Activated naive CD4-positive, alpha-beta T cell treated with anti-CD3 and anti-CD28 coated beads, Interleukin-2, amount 50 U/mL, for 72 hours (primary cell): ENCODE results near the gene NPAS3. TPM values are rescaled to one million over a fixed set of nuclear protein-coding genes. Genes with fewer than 3 reads are reported as not detected.

Experiments used
- ATAC-seq, 2 donors: fragments of 150-1000 bp; cut with Tn5 transposase; 2 replicates each; pipeline ENCODE4 v1.10.0; 2021; ENCODE audit warnings: mild to moderate bottlenecking in 2 of 2, moderate library complexity in 2 of 2
- DNase-seq, 2 donors: peaks; one replicate each; pipeline ENCODE4 v3.0.0; 2021 to 2022; ENCODE audit warnings: low spot score in 2 of 2
- H3K27ac Mint-ChIP-seq, 2 donors: one replicate each; pipeline ENCODE4 v1.8.0; 2022; ENCODE audit warnings: mild to moderate bottlenecking in 2 of 2, mixed read lengths in 2 of 2
- H3K36me3 Mint-ChIP-seq, 2 donors: one replicate each; pipeline ENCODE4 v1.8.0; 2022; ENCODE audit warnings: mixed read lengths in 2 of 2
- H3K9me3 Mint-ChIP-seq, 2 donors: one replicate each; pipeline ENCODE4 v1.8.0; 2022; ENCODE audit warnings: mixed read lengths in 2 of 2
- total RNA-seq, 2 donors: library from RNA; stranded (reverse); gene quantifications; one replicate each; pipeline ENCODE4 v1.2.3, GENCODE V29; 2022

NPAS3 gene
- total RNA-seq, 2 donors from 2014 or later, result not detected

DNA sequence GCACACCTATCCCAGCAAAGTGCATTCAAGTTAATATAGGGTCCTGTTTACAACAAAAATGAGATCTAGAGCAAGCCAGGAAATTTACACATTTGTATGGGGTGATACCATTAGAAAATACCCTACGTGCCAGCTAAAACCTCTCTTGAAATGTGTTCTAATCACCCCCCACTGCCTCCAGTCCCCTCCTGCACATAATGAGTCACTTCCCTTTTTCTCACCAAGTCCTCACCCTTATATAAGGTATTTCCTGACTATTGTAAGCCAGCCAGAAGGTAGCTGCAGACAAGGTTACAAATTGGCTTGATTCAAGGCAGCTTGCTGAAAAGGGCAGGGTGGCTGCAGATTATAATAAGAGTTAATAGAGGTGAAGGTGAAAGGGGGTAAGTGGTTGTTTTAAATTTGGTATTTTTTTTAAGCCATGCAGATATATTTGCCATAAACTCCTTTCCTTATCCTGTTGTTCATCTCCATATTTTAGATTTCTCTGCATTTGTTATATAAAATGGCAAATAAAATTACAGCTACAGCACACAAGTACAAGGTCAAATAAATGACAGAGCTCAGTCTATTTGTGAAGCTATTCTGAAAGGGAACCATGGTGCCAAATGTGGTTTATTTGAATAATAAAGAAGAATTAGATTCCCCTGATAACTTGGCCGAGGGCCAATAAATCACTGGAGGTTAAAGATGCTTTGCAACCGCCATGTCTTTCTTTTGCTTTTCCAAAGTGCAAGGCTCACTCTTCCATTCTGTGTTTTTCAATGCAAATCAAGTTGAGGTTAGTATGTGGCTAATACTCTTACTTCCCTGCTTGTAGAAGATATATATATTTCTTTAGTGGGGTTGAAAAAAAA lies 626.3 kb downstream of the NPAS3 start:
- Mint-ChIP-seq H3K27ac (no peak overlapping the region), H3K36me3 (no peaks in the 10 kb centered on the region), H3K9me3 (no peaks in the 10 kb centered on the region)
- DNase-seq, result no peak
- ATAC-seq, result peak in 1 of 2 donors; percentile 67

DNA sequence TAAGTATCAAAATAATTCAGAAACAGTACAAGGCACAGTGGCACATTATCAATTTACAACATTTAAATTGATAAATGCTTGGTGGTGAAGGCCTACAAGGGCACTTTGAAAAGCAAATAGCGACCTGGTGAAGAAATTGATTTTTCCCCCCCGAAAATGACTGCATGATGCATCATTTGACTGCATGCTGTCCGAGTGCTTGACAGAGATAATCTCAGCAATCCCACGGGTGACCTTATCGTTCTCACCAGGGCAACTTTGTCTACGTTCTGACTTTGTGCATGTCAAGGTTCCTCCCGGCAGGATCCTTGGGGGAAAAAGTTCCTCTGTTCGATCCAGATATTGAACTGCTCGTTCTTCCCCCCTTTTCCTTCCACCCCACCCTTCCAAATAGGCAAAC lies 627.4 kb downstream of the NPAS3 start:
- ATAC-seq, result no peak

GRCh38 chr14:33567023-33567728 lies 628.5 kb downstream of the NPAS3 start:
- H3K27ac Mint-ChIP-seq, result no peak overlapping the region
- no peak for ATAC-seq
- no peaks in the 10 kb centered on the region for H3K9me3 Mint-ChIP-seq
- no peaks in the 10 kb centered on the region for H3K36me3 Mint-ChIP-seq
- DNase-seq, result no peak

More for the DNA sequence above, 627.4 kb downstream of the NPAS3 start:
- H3K36me3 Mint-ChIP-seq, result no peaks in the 10 kb centered on the region
- H3K27ac Mint-ChIP-seq, result no peak overlapping the region
- no peak for DNase-seq
- H3K9me3 Mint-ChIP-seq, result no peaks in the 10 kb centered on the region

DNA sequence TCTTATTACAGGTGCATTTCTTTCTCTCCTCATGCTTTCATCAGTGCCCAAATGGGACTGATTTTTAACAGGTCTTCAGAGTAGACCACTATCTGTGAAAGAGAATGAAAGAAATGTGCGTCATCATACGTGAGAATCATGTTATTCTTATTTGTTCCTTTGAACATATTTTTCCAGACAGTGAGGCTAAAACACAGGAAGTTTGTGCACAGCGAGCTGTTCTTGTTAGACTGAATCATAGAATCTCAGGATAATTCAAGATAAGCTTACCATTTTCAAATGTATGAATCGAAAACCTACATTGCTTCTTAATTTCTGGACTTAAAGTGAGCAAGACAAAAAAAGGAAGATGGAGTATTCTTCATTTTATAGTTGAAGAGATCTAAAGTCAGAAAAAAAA lies 629.1 kb downstream of the NPAS3 start:
- no peak for DNase-seq
- H3K36me3 Mint-ChIP-seq, result no peaks in the 10 kb centered on the region
- no peak overlapping the region for H3K27ac Mint-ChIP-seq
- no peak for ATAC-seq
- H3K9me3 Mint-ChIP-seq, result no peaks in the 10 kb centered on the region

DNA sequence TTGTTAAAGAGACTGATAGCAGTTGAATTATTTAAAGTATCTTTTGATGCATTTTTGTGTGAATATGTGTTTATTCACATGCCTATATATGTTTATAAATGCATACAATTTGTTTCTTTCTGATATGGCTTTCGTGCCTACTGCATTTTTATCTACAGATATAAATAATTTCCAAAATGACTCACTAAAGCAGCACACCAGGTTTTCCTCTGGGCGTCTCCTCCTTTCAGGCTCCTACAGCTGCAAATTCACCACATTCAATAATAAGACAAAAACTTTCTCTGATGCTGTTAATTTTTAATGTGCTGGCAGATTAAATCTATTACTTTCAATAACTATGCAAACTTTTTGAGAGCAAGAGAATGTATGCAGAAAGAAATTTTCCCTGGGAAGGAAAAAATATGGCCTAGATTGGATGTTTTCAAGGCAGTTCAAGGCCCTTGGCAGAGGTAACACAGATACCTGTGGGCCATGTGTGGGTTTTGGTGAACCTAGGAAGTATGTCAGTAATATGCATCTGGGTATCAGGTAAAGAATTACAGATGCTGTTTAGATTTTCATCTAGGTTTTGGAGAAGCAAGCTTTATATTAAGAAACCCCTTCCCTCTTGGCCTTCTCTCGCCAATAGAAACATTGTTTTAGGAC lies 630.4 kb downstream of the NPAS3 start:
- ATAC-seq (no peak), DNase-seq (no peak)
- H3K27ac Mint-ChIP-seq, result no peak overlapping the region
- peaks cover 7 to 9% of the 10 kb centered on the region in 2 donors for H3K9me3 Mint-ChIP-seq
- H3K36me3 Mint-ChIP-seq, result no peaks in the 10 kb centered on the region

DNA sequence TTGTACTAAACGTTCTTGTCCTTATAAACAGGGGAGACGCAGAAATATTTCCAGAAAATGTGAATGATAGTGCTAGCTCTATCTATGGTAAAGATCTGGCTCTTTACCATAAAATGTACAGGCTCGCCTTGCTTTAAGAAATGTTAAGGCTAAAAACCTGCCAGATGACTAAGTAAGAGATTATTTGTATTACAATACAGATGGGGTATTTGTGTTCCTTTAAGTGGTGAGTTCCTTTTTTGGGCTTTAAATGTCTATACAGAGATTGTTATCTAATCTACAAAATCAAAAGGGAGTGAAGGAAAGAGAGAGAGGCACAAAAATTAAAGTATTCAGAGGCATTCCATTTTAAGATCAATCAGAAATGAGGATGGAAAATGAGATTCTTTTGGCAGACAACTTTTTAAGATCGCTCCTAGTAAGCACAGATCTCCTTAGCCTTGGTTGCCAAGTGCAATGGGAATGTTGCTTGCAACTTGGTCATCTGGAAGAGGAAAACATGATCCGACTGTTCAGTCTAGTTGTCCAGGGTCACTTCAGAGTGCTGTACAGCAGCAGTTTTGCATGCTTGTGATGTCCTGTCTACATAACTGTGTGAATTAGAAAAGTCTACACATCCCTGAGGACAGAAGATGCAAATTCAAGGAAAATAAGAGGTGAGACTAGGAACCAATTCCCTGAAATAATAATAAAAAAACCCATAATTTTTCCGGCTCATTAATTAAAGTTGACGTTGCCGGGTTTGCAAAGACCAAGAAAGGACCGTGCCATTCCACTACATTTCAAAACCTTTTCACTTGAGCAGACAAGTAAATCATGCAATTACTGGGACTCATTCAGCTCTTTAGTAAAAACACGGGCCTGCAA lies 631.4 kb downstream of the NPAS3 start:
- no peaks in the 10 kb centered on the region for H3K36me3 Mint-ChIP-seq
- peaks cover 10 to 11% of the 10 kb centered on the region in 2 donors for H3K9me3 Mint-ChIP-seq
- no peak overlapping the region for H3K27ac Mint-ChIP-seq
- DNase-seq (no peak), ATAC-seq (no peak)

GRCh38 chr14:33570694-33571310 lies 632.1 kb downstream of the NPAS3 start:
- no peak for DNase-seq
- no peak for ATAC-seq
- H3K36me3 Mint-ChIP-seq, result no peaks in the 10 kb centered on the region
- H3K27ac Mint-ChIP-seq, result no peak overlapping the region
- H3K9me3 Mint-ChIP-seq, result peaks cover 10 to 11% of the 10 kb centered on the region in 2 donors

DNA sequence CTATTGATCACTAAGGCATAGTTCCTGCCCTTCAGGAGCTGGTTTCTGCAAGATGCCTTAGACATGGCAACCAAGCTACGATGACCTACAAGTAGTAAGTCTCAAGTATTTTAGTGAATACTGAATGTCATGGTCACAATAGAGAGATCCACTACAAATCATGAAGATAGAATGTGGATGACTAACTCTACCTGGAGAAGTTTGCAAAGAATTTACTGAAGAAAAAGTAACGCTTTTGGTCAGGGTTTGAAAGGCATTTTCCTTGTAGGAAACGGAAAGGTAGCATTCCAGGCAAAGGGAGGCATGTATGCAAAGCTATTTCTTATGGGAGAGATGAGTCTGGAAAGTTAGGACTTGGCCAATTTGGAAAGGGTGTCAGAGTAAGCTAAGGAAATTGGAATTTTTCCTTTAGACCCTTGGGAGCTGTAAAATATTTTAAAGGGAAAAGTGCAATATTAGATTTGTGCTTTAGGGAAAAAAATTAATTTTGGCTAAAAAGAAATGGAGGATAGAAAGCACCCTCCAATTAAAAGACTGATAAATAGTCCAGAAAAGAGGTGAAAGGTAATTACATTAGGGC lies 634.7 kb downstream of the NPAS3 start:
- Mint-ChIP-seq H3K9me3 (peaks cover 10 to 11% of the 10 kb centered on the region in 2 donors), H3K36me3 (no peaks in the 10 kb centered on the region), H3K27ac (no peak overlapping the region)
- DNase-seq, result no peak
- ATAC-seq, result no peak

DNA sequence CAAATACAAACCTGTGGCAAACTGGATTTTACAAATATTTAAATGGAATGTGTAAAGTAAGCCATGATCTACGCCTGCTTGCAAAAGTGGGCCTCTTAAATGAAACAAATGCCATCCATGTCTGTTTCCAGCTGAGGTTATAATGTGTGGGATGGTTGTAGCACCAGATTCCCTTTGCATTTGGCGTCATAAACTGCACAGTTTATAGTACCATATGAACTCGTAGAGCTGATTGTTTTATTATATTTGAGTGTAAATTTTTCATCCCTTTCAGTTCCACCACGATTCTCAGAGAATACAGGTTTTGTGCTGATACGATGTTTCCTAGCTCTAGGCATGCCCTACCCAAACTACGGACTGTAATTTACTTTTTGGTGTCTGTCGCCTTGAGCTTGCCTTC lies 637.3 kb downstream of the NPAS3 start:
- Mint-ChIP-seq H3K36me3 (no peaks in the 10 kb centered on the region), H3K9me3 (peaks cover 10 to 11% of the 10 kb centered on the region in 2 donors), H3K27ac (no peak overlapping the region)
- DNase-seq (no peak), ATAC-seq (no peak)

- Mint-ChIP-seq H3K36me3 (no peaks in the 10 kb centered on the region), H3K9me3 (peaks cover 7 to 8% of the 10 kb centered on the region in 2 donors), H3K27ac (no peak overlapping the region)
- ATAC-seq (no peak), DNase-seq (no peak)
Observed at GRCh38 chr14:33578461-33579216, 640.0 kb downstream of the NPAS3 start.

DNA sequence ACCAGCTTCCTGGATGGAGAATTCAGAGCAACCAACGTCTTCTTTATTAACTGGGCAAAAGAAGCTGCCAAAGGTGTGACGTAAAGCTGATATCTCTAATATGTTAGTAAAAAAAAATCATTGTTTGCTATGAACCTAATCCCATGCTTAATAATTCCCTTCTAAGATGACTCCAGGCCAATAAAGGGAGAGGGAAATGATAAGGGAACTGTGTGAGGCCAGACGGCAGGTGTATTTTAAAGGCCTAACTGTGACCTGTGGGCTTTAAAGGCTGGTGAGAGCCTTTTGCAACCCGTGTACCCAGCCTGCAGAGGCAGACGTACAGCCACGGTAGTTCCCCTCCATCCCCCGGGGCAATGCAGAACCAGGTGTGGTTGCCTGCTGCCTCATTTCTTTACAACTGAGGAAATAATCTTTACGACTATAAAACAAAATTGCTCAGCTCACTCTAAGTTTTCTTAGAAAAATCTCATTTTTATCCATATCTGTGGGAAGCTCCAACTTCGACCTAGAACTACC lies 641.6 kb downstream of the NPAS3 start:
- no peaks in the 10 kb centered on the region for H3K9me3 Mint-ChIP-seq
- H3K36me3 Mint-ChIP-seq, result no peaks in the 10 kb centered on the region
- ATAC-seq, result no peak
- DNase-seq, result no peak
- no peak overlapping the region for H3K27ac Mint-ChIP-seq

DNA sequence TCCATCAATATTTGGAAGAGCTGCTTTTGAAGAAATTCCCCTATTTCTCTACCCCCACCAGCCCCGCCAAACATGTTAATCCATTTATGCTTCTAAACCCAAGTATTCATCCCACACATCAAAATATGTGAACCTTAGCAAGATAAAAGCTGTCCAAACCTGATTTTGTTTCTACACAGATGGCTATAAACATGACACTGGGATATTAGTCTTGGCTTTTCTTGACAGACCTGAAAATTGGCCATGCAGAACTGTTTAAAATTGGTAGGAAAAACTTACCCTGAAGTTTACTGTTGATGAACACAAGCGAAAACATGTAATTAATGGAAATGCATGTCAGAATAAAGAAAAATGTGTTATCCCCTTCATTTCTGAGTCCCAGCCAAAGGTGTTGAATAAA lies 642.2 kb downstream of the NPAS3 start:
- no peak overlapping the region for H3K27ac Mint-ChIP-seq
- no peak for DNase-seq
- no peak for ATAC-seq
- H3K36me3 Mint-ChIP-seq, result no peaks in the 10 kb centered on the region
- no peaks in the 10 kb centered on the region for H3K9me3 Mint-ChIP-seq

- ATAC-seq (no peak), DNase-seq (no peak)
- Mint-ChIP-seq H3K36me3 (no peaks in the 10 kb centered on the region), H3K9me3 (no peaks in the 10 kb centered on the region), H3K27ac (no peak overlapping the region)
Observed at GRCh38 chr14:33584697-33585096, 646.0 kb downstream of the NPAS3 start.

GRCh38 chr14:33586806-33587205 lies 648.1 kb downstream of the NPAS3 start:
- H3K9me3 Mint-ChIP-seq, result peaks cover 0 to 4% of the 10 kb centered on the region in 2 donors
- no peaks in the 10 kb centered on the region for H3K36me3 Mint-ChIP-seq
- no peak overlapping the region for H3K27ac Mint-ChIP-seq
- no peak for ATAC-seq
- no peak for DNase-seq

DNA sequence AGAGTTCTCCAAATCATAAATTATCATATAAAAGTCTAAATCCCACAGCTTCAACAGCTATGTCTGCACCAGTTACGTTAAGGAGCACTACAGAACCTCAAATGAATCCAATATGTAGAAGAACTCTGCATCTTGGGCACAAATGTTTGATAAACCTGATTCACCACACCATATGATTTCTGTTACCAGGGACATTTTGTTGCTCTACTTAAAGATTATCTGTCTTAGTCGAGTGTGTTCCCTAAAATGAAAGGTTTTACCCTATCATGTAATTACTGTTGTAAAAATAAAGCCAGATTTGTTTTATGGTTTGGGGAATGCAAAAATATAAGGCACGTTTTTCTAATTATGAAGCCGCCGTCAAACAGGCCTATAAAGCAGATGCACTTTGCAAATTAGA lies 649.1 kb downstream of the NPAS3 start:
- DNase-seq (no peak), ATAC-seq (no peak)
- Mint-ChIP-seq H3K9me3 (peaks cover 0 to 4% of the 10 kb centered on the region in 2 donors), H3K36me3 (no peaks in the 10 kb centered on the region), H3K27ac (no peak overlapping the region)
